Measurements from ENCODE around the gene SYTL5.
A peak's percentile ranks its signal among the peaks of the same experiment; 100 is the strongest.

The SYTL5 gene

GRCh38 chrX:38166478-38167083 lies 160.2 kb downstream of the SYTL5 start:
- no peak for TF ChIP-seq SPI1 (IDR thresholded peaks at IDR 0.05; ENCODE audit: borderline replicate concordance, low read depth)
- TF ChIP-seq CTCF (IDR thresholded peaks at IDR 0.05; ENCODE audit: insufficient read depth, low read length), result peak; percentile 14
- H3K27ac ChIP-seq (replicated peaks), result no peak overlapping the region
- H3K27me3 ChIP-seq (ENCODE audit: insufficient read depth, poor library complexity, severe bottlenecking), result no peaks in the 10 kb centered on the region
- peak in 1 of 2 experiments; percentile 21 for DNase-seq (ENCODE audit: low read depth in 1 of 2, low spot score in 1 of 2)
- no peak overlapping the region for H3K4me3 ChIP-seq (replicated peaks; ENCODE audit: insufficient read depth, low read length)

GRCh38 chrX:38170556-38170955 lies 164.2 kb downstream of the SYTL5 start:
- no peaks in the 10 kb centered on the region for H3K27me3 ChIP-seq (ENCODE audit: insufficient read depth, poor library complexity, severe bottlenecking)
- DNase-seq (ENCODE audit: low read depth in 1 of 2, low spot score in 1 of 2), result no peak
- no peak for TF ChIP-seq POLR2AphosphoS5 (IDR thresholded peaks at IDR 0.05; ENCODE audit: low read depth)
- TF ChIP-seq CTCF (IDR thresholded peaks at IDR 0.05; ENCODE audit: insufficient read depth, low read length), result no peak
- TF ChIP-seq SPI1 (IDR thresholded peaks at IDR 0.05; ENCODE audit: borderline replicate concordance, low read depth), result no peak
- TF ChIP-seq REST (IDR thresholded peaks at IDR 0.05; ENCODE audit: insufficient replicate concordance, low read depth), result no peak
- TF ChIP-seq GABPA (IDR thresholded peaks at IDR 0.05; ENCODE audit: low read depth), result no peak
- no peak overlapping the region for H3K27ac ChIP-seq (replicated peaks)
- no peak overlapping the region for H3K4me3 ChIP-seq (replicated peaks; ENCODE audit: insufficient read depth, low read length)

- DNase-seq (ENCODE audit: low read depth in 1 of 2, low spot score in 1 of 2), result no peak
- TF ChIP-seq GABPA (IDR thresholded peaks at IDR 0.05; ENCODE audit: low read depth), result no peak
- no peak for TF ChIP-seq REST (IDR thresholded peaks at IDR 0.05; ENCODE audit: insufficient replicate concordance, low read depth)
- no peak for TF ChIP-seq POLR2AphosphoS5 (IDR thresholded peaks at IDR 0.05; ENCODE audit: low read depth)
- TF ChIP-seq SPI1 (IDR thresholded peaks at IDR 0.05; ENCODE audit: borderline replicate concordance, low read depth), result no peak
- TF ChIP-seq CTCF (IDR thresholded peaks at IDR 0.05; ENCODE audit: insufficient read depth, low read length), result no peak
- Histone ChIP-seq H3K27ac (replicated peaks) (no peak overlapping the region), H3K27me3 (ENCODE audit: insufficient read depth, poor library complexity, severe bottlenecking) (no peaks in the 10 kb centered on the region), H3K4me3 (replicated peaks; ENCODE audit: insufficient read depth, low read length) (no peak overlapping the region)
Measured at GRCh38 chrX:38172596-38172995, 166.2 kb downstream of the SYTL5 start.

GRCh38 chrX:38175139-38175538 lies 168.8 kb downstream of the SYTL5 start:
- Histone ChIP-seq H3K27me3 (ENCODE audit: insufficient read depth, poor library complexity, severe bottlenecking) (no peaks in the 10 kb centered on the region), H3K4me3 (replicated peaks; ENCODE audit: insufficient read depth, low read length) (no peak overlapping the region), H3K27ac (replicated peaks) (no peak overlapping the region)
- peak; percentile 2 to 33 for DNase-seq (ENCODE audit: low read depth in 1 of 2, low spot score in 1 of 2)
- peak; percentile 11; the same call in 1 of the 2 replicates for TF ChIP-seq SPI1 (IDR thresholded peaks at IDR 0.05; ENCODE audit: borderline replicate concordance, low read depth)
- no peak for TF ChIP-seq GABPA (IDR thresholded peaks at IDR 0.05; ENCODE audit: low read depth)

All from HL-60 (cell line).